ENCODE measurements around the gene LAMC3.

LAMC3 gene

GRCh38 chr9:131080589-131080988 is 71.6 kb downstream of the LAMC3 start:
- no peak for DNase-seq
- TF ChIP-seq GATA1 (IDR thresholded peaks at IDR 0.05; ENCODE audit: low read depth, low read length) (no peak), POLR2A (IDR thresholded peaks at IDR 0.05; ENCODE audit: low read length) (no peak)

- TF ChIP-seq POLR2A (IDR thresholded peaks at IDR 0.05; ENCODE audit: low read length) (no peak), GATA1 (IDR thresholded peaks at IDR 0.05; ENCODE audit: low read depth, low read length) (no peak)
- no peak for DNase-seq
Measured at GRCh38 chr9:131081868-131082267, 72.9 kb downstream of the LAMC3 start.

DNA sequence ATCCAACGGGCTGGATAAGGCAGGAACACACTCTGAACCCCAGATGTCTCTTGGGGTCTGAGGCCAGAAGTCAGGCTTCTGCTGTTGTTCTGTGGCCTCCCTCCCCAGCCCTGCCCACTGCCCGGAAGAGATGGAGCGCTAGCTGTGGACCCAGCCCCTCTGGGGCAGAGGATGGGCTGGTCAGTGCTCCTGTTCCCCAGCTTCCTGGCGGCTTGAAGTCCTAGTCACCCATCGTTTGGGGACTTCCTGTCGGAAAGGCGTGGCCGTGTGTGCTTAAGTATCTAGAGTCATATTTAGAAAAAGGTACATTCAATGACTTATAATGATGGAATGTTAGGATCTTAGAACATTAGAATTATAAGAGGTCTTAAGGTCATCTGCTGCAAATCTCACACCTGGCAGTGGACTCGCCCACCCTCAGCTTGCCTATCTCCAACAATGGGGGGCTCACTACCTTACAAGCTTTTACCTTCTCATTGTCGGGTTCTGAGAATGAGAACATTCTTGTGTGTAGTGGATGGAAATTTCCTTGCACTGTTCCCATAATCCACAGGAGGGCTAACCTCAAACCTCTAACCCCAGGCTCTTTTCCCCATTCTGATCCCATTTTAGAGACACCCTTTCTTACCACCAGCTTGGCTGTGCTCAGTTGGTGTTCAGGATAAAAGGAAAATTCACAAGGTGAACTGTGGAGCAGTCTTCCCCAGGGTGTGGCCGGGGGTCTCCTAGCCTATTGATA is 74.0 kb downstream of the LAMC3 start:
- DNase-seq: no peak
- TF ChIP-seq POLR2A (IDR thresholded peaks at IDR 0.05; ENCODE audit: low read length) (no peak), GATA1 (IDR thresholded peaks at IDR 0.05; ENCODE audit: low read depth, low read length) (no peak)

DNA sequence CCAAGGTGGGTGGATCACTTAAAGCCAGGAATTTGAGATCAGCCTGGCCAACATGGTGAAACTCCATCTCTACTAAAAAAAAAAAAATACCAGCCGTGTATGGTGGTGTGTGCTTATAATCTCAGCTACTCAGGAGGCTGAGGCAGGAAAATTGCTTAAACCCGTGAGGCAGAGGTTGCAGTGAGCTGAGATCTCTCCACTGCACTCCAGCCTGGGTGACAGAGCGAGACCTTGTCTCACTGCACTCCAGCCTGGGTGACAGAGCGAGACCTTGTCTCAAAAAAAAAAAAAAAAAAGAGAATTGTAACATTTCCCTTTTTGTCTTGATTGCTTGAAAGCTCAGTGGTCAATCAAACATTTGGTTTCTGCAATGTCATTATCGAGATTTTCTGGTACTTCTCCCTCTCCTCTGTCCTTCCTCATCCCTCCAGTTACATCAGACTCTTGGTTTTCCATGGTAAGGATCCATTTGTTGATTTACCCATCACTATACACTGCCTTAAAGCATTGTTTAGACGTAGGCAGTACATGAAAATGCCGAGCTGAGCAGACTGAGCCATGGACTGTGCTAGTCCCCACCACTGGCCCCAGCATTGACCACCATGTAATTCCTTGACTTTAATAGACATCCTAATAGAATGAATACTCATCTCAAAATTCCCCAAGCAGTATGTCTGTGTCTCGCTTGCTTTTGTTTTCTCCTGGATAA is 75.8 kb downstream of the LAMC3 start:
- no peak for DNase-seq
- no peak for TF ChIP-seq POLR2A (IDR thresholded peaks at IDR 0.05; ENCODE audit: low read length)
- no peak for TF ChIP-seq GATA1 (IDR thresholded peaks at IDR 0.05; ENCODE audit: low read depth, low read length)

GRCh38 chr9:131085370-131086122 is 76.6 kb downstream of the LAMC3 start:
- no peak for TF ChIP-seq POLR2A (IDR thresholded peaks at IDR 0.05; ENCODE audit: low read length)
- TF ChIP-seq GATA1 (IDR thresholded peaks at IDR 0.05; ENCODE audit: low read depth, low read length): no peak
- no peak for DNase-seq

DNA sequence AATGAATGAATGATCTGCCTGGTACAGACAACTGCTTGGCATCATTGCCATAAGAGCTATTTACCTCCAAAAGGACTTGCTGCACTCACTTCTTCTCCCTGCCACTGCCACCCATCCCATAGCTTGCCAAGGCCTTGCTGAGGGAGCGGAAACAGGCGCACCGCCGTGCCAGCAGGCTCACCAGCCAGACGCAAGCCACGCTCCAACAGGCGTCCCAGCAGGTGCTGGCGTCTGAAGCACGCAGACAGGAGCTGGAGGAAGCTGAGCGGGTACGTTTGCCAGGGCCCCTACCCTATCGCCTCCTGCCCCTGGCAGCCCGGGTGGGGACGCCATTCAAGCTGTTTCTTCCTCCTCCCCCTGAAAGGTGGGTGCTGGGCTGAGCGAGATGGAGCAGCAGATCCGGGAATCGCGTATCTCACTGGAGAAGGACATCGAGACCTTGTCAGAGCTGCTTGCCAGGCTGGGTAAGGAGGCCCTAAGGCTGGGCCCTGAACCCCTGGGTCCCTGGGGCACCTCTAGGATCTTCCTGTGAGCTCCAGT is 78.5 kb downstream of the LAMC3 start:
- DNase-seq: no peak
- TF ChIP-seq POLR2A (IDR thresholded peaks at IDR 0.05; ENCODE audit: low read length): no peak
- TF ChIP-seq GATA1 (IDR thresholded peaks at IDR 0.05; ENCODE audit: low read depth, low read length): no peak

- DNase-seq: no peak
- TF ChIP-seq GATA1 (IDR thresholded peaks at IDR 0.05; ENCODE audit: low read depth, low read length) (no peak), POLR2A (IDR thresholded peaks at IDR 0.05; ENCODE audit: low read length) (no peak)
Measured at GRCh38 chr9:131090025-131090787, 81.2 kb downstream of the LAMC3 start.

DNA sequence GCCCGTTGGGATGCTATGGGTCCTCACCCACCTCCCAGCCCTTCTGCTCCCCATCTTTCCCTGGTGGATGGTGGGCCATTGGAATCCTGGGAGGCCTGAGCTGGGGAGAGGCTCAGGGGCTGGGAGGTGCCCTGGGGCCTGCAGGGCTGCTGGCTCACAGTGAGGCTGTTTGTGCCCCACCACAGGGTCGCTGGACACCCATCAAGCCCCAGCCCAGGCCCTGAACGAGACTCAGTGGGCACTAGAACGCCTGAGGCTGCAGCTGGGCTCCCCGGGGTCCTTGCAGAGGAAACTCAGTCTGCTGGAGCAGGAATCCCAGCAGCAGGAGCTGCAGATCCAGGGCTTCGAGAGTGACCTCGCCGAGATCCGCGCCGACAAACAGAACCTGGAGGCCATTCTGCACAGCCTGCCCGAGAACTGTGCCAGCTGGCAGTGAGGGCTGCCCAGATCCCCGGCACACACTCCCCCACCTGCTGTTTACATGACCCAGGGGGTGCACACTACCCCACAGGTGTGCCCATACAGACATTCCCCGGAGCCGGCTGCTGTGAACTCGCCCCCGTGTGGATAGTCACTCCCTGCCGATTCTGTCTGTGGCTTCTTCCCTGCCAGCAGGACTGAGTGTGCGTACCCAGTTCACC is 82.5 kb downstream of the LAMC3 start:
- TF ChIP-seq GATA1 (IDR thresholded peaks at IDR 0.05; ENCODE audit: low read depth, low read length): no peak
- TF ChIP-seq POLR2A (IDR thresholded peaks at IDR 0.05; ENCODE audit: low read length): no peak
- no peak for DNase-seq

DNA sequence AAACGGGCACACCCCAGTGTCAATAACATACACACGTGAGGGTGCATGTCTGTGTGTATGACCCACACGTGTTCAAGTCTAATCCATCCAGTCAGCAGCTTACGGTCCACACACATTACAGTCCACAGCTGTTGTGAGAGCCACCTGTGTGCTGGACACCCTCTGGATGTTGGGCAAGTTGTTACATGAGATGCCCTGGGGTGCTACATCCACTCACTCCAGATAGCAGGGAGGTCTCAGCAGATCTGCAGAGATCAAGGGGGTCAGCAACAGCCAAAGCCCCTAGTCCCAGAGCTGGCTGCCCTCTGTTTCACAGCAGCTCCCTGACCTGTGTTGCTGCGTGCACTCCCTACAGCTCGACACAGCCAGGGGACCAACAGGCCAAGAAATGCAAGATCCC is 83.1 kb downstream of the LAMC3 start:
- no peak for DNase-seq
- TF ChIP-seq POLR2A (IDR thresholded peaks at IDR 0.05; ENCODE audit: low read length) (no peak), GATA1 (IDR thresholded peaks at IDR 0.05; ENCODE audit: low read depth, low read length) (no peak)

- TF ChIP-seq GATA1 (IDR thresholded peaks at IDR 0.05; ENCODE audit: low read depth, low read length): no peak
- TF ChIP-seq POLR2A (IDR thresholded peaks at IDR 0.05; ENCODE audit: low read length): no peak
- no peak for DNase-seq
Measured at GRCh38 chr9:131092548-131093440, 83.8 kb downstream of the LAMC3 start.

DNA sequence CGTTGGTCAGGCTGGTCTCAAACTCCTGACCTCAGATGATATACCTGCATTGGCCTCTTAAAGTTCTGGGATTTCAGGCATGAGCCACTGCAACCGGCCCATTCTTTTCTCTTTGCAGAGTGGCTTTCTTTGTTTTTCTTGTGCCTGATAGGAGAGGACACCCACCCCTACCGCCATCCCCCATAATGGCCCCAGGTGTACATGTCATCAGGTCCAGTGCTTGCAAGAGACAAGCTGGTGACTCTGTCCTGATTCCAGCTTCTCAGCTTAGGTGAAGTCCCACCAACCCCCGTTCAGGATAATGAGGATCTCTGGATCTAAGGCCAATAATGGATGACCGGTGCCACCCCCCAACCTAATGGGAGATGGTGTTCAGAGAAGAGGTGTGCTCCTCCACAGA is 85.0 kb downstream of the LAMC3 start:
- no peak for TF ChIP-seq GATA1 (IDR thresholded peaks at IDR 0.05; ENCODE audit: low read depth, low read length)
- no peak for TF ChIP-seq POLR2A (IDR thresholded peaks at IDR 0.05; ENCODE audit: low read length)
- DNase-seq: no peak

DNA sequence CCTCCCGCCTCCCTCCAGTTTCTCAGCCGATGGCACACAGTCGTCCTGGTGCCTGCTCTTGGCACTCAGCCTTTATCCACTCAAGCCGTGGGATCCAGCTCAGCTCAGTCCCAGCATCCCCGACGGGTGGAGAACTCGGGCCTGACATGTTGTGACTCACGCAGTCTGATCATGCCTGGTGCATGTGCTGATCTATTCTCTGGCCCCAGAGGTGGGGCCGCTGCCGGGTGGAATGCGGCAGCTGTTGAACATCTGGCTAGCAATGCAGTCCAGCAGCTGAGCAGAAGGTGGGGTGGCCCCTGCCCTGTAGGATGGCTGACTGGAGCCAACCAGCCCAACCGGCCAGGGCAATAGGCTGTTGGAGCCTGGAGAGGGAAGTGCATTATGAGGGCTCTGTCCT is 85.6 kb downstream of the LAMC3 start:
- TF ChIP-seq GATA1 (IDR thresholded peaks at IDR 0.05; ENCODE audit: low read depth, low read length) (no peak), POLR2A (IDR thresholded peaks at IDR 0.05; ENCODE audit: low read length) (no peak)

More for the DNA sequence above, 85.6 kb downstream of the LAMC3 start:
- DNase-seq: no peak

All from erythroblast (primary cell).